Lung microvascular endothelial cell (primary cell): ENCODE data around the gene MID1IP1. TPM values are rescaled to one million over a fixed set of nuclear protein-coding genes. Genes with fewer than 3 reads are reported as not detected.
A peak's percentile ranks its signal among the peaks of the same experiment; 100 is the strongest.

Source experiments
- DNase-seq, 2 donors: peaks; one replicate each; pipeline versions ENCODE4 v3.0.0 to v3.0.0-alpha.2; 2010; ENCODE audit warnings: low read depth in 2 of 2
- total RNA-seq: library from RNA; depleted of rRNA; stranded (reverse); fragments of >200 nt; gene quantifications from 2 replicates; pipeline ENCODE4 v1.2.1, GENCODE V29; 2014

Gene MID1IP1
- total RNA-seq, 1 donor from 2014 or later: 12.7 TPM

DNA sequence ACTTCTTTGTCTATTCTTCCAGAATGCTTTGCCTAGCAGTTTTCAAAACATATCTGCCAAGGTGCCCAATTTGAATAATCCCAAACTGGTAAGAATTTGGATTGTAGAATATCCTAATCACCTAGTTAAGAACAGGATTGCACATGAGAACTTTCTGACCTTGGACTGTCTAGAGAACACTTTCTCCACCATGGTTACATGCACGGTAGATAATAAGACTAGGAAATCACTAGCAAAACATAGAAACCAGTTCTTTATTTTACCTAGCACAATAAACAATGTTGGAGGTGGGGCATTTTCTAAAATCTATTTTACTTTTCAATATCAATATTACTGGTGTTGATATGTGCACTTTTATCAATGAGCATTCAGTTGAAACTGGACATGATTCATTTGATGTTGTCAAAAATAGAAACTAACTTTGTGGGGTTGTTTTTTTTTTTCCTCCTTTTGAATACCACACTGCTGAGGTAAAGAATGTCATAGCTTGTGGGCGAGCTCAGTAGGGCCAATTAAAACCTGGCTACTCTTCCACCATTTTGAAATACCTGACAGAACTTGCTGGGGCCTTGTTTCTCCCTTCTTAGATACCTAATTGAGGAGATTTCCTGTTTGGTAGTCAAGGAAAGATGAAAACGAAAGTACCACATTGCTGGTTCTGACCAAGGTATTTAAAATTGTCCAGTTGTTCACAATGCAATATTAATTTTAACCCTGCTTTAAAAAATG, 10.4 kb downstream of the MID1IP1 start:
- peak in 1 of 2 donors; percentile 26 for DNase-seq

DNA sequence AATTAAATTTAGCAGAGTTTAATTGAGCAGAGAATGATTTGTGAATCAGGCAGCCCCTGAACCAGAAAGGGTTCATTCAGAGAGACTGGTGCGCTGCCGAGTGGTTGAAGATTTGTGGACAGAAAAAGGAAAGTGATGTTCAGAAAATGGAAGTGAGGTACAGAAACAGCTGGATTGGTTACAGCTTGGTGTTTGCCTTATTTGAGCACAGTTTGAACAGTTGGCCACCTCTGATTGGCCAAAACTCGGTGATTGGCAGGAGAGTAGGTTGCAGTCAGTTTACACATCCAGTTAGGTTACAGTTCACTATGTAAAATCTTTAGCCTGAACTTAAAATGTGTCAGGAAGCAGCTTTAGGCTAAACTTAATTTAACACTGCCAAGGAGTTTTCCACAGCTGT, 14.9 kb downstream of the MID1IP1 start:
- DNase-seq: no peak

DNA sequence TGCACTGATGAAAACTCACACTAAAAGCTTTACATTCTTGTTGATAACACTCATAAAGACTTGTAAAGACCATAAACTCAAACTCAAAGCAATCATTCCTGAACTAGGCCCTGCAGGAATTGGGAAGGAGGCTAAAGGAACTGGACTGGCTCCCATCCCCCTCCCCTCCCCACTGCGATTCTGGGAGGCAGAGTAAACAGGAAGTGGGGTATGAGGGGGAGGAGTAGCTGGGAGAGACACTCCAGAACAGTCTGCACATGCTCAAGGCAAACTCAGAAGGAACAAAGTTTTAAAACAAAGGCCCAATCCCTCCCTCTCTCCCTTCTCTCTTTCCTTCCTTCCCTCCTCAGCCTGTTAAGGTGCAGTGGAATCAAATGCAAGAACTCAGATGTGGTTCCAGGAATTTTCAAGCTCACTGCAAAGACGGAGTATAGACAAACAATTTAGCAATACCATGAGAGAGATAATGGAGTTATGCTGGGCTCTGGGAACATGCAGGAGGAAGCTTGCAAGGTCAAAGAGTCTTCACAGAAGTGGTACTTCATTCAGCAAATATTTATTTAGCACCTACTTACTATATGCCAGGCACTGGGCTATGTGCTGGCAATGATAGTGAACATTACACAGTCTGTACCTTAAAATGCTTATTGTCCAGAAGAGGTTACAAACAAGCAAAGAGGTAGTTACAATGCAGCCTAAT, 15.9 kb downstream of the MID1IP1 start:
- DNase-seq: peak in 1 of 2 donors; percentile 20

DNA sequence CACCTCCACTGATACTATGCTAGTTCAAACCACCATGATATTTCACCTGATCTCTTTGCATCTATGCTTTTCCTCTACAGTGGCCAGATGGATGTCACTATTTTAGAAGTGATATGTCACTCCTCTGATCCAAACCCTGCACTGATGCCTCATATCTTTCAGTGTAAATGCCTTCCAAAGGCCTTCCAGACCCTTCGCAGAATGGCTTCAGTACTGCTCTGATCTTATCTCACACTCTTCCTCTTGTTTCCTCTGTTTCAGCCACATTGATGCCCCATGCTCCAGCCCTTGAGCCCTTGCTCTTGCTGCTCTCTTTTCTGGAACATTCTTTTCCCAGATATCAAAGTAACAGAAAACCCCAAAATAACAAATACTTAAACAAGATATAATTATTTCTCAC, 17.9 kb downstream of the MID1IP1 start:
- DNase-seq: no peak

- no peak for DNase-seq
These were observed 18.4 kb downstream of the MID1IP1 start for GRCh38 chrX:38819709-38820108.

- DNase-seq: no peak
These were observed 19.5 kb downstream of the MID1IP1 start for GRCh38 chrX:38820751-38821150.

GRCh38 chrX:38824176-38824575, 22.9 kb downstream of the MID1IP1 start:
- DNase-seq: no peak

DNA sequence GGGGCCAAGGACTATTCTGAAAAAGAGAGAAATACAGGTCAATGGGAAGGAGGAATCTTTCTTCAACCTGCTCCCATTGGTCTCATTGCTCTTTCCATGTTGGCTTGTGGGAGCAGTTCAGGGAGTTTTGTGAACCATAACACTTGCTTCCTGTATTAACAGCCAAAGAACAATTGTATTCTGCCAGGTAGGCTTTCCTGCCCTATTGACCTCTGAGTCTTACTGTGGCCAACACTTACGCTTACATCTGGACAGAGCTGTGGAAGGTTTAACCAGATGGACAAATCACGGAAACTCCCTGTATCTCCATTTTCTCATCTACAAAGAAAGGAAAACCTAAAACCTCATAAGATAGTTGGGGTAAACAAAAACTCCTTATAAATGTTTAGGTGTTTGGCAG, 30.7 kb downstream of the MID1IP1 start:
- DNase-seq: peak; percentile 6 to 38

DNA sequence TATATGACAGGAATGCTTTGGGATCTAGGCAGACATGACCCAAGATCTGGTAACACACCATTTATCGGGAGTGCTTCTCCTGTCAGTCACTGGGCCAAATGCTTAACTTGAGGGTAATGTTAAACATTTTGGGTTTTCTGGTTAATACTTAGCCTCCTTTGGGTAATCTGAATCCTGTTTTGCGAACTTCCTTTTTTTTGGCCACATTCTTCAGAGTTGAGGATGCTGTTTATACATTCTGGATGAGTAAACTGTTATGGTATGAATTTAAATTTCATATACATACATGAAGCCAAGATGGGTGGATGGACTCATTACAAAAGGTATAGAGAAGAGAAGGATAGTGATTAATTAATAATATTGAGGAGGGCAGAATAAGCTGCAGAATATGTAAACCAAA, 36.1 kb downstream of the MID1IP1 start:
- DNase-seq: no peak

GRCh38 chrX:38839277-38839676, 38.0 kb downstream of the MID1IP1 start:
- DNase-seq: no peak

GRCh38 chrX:38839944-38840343, 38.7 kb downstream of the MID1IP1 start:
- DNase-seq: no peak

DNA sequence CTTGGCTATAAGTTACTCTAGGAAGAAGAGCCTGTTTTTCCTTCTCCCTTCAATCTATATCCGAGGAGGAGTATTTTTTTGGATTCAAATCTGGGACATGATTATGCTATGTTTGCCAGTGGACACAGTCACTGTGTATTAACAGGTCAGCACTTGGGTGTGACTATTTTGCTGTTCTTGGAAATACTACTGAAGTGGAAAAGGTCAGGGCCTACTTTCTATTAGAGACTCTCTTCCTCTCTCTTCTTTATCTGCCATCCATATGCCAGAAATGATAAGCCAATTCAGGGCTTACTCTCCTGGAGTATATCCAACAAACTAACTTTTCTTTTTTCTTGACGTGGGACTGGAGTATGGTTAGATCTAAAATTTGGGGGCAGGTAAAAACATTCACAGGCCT, 40.5 kb downstream of the MID1IP1 start:
- no peak for DNase-seq

DNA sequence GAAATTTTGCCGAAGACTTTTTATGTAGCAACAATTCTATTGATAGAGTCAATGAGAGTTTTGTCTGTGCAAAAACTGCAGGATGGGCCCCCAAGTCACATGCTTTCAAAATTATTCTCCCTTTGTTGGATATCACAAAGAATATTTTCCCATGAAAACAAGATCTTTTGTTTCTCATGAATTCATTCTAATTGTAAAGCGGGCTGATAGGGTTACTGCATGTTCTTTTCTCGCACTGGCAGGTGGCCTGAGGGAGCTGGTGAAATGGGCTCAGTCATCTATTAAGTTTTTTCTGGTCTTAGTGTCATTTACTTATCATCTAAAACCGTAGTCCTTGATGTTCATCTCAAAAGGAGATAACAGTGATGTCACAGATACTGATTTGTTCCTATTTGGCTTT, 44.2 kb downstream of the MID1IP1 start:
- DNase-seq: no peak

DNA sequence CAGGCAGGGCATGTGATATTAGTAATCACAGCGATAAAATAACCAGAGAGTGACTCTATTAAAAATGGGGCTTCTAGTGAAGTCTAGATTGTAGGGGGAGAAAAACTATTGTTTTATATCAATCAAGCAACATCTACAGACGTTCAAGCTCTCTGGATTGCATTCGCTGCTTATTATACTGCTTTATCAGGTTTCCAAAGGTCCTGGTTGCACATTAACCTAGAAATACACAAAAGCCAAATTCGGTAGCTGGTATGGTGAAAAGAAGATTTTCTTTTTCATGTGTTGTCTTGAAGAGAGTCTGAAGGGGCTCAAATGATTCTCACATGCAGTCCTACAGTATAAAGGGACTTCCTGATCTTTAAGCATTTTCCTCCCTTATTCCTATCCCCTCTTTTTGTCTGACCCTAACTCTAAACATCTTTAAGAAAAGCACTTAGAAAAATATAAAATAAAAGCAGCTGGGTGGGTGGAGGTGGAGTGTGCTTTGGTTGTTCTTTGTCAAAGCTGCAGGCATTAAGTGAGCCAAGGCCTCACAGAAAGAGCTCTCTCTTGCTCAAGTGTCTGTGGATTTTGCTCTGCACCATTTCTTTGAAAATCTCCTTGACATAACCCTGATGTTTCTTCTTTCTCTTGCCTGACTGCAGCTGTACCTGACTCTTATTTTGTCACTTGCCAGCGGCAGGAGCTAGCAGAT, 46.1 kb downstream of the MID1IP1 start:
- no peak for DNase-seq

DNA sequence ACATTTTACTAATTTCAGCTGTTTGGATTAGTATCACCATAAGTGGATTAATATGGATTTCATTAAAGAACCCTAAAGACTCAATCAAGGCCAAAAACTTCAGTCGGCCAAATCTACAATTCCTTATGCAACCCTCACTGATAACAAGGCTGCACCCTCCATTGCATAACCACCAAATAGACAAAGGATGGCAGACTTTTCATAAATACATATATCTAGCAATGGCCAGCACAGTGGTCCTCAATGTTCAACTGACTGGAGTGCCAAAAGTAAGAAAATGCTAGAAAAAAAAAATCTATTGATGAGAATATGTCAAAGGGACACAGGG, 46.6 kb downstream of the MID1IP1 start:
- no peak for DNase-seq

DNA sequence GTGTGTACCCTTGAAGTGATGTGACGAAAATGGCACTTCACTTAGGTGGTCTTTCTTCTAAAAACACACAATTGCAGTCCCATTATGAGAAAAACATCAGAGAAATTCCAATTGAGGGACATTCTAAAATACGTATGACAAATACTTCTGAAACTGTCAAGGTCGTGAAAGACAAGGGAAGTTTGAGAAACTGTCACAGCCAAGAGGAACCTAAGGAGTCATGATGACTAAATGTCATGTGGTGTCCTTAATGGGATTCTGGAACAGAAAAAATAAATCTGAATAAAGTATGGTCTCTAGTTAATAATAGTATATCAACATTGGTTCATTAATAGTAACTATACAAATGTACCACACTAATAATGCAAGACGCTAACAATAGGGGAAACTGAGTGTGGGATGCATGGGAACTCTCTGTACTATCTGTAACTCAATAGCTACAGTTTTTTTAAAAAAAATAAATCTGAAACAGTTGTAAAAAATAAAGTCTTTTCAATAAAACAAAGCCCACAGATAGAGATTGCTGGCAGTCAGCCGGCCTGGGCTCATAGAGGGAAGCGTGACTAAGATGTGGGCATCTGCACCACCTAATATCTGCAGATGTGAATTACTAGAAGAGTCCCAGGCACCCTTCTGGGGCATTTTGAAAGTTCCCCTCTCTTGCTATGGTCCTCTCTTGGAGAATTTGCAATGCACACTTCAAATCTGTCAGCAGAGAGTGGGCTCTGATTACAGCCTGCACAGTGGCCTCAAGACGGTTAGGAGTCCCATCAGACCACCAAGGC, 47.6 kb downstream of the MID1IP1 start:
- no peak for DNase-seq

- DNase-seq: no peak
These were observed 49.7 kb downstream of the MID1IP1 start for GRCh38 chrX:38850807-38851544.

DNA sequence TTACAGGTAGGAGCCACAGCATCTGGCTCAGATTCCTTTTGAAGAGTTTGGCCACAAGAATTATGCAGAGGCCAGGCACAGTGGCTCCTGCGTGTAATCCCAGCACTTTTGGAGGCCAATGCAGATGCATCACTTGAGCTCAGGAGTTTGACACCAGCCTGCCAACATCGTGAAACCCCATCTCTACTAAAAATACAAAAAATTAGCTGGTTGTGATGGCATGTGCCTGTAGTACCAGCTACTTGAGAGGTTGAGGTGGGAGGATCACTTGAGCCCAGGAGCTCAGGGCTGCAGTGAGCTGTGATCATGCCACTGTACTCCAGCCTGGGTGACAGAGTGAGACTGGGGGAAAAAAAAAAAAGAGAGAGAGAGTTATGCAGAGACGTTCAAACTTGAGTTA, 53.0 kb downstream of the MID1IP1 start:
- no peak for DNase-seq
